NCI-H774 (cell line): ENCODE measurements around the gene TMEM231.

Source experiments
- DNase-seq: peaks from one replicate; lab custom pipeline; 2025; lab: John Stamatoyannopoulos, UW

TMEM231 gene

DNA sequence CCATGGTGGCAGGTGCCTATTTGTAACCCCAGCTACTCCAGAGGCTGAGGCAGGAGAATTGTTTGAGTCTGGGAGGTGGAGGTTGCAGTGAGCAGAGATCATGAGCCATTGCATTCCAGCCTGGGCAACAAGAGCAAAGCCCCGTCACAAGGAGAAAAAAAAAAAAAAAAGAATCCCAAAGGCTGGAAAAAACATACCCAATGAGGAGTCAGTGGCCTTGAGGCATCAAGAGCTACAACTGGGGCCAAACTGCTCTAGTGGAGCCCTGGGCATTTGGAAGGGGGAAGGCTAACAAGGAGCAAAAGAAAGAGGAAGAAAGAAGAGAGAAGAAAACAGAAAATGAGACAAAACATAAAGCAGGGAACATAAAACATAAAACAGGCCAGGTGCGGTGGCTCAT, 67.7 kb downstream of the TMEM231 start:
- DNase-seq = no peak
